GM18520 (cell line): ENCODE results near the gene SNRNP25.
A peak's percentile ranks its signal among the peaks of the same experiment; 100 is the strongest.

Experiments used
- ATAC-seq: cut with Tn5 transposase; IDR thresholded peaks from one replicate; pipeline ENCODE4 v1.9.1; 2021; ENCODE audit not compliant: unreplicated experiment

The SNRNP25 gene

GRCh38 chr16:77273-77806 is 23.7 kb downstream of the SNRNP25 start:
- peak; percentile 8 for ATAC-seq

GRCh38 chr16:77807-78443 is 24.3 kb downstream of the SNRNP25 start, which contains the start of gene MPG:
MPG (plus strand) TSS chr16:78225; CDS start chr16:78310, 85 bp downstream.
- ATAC-seq: peak; percentile 52

GRCh38 chr16:78444-79150 is 25.0 kb downstream of the SNRNP25 start:
- peak; percentile 23 for ATAC-seq

- no peak for ATAC-seq
Observed at GRCh38 chr16:79151-80054, 25.8 kb downstream of the SNRNP25 start.

GRCh38 chr16:83060-83603 is 29.5 kb downstream of the SNRNP25 start:
- no peak for ATAC-seq

GRCh38 chr16:83781-84615 is 30.4 kb downstream of the SNRNP25 start:
- ATAC-seq: no peak

- ATAC-seq: peak; percentile 54
Observed at GRCh38 chr16:84718-85406, 31.2 kb downstream of the SNRNP25 start.

GRCh38 chr16:85407-85782 is 31.8 kb downstream of the SNRNP25 start:
- no peak for ATAC-seq

GRCh38 chr16:85865-86264 is 32.2 kb downstream of the SNRNP25 start:
- ATAC-seq: no peak

GRCh38 chr16:86483-86952 is 32.9 kb downstream of the SNRNP25 start:
- ATAC-seq: no peak

GRCh38 chr16:88613-89012 is 35.0 kb downstream of the SNRNP25 start:
- ATAC-seq: no peak

GRCh38 chr16:89391-90302 is 36.0 kb downstream of the SNRNP25 start:
- ATAC-seq: no peak

- no peak for ATAC-seq
Observed at GRCh38 chr16:91484-91883, 37.9 kb downstream of the SNRNP25 start.

GRCh38 chr16:92431-93339 is 39.1 kb downstream of the SNRNP25 start:
- no peak for ATAC-seq

- no peak for ATAC-seq
Observed at GRCh38 chr16:94918-95265, 41.3 kb downstream of the SNRNP25 start.

- no peak for ATAC-seq
Observed at GRCh38 chr16:96935-97381, 43.3 kb downstream of the SNRNP25 start.

- no peak for ATAC-seq
Observed at GRCh38 chr16:97822-98221, 44.2 kb downstream of the SNRNP25 start.
